ENCODE data around the gene HAPLN1. TPM values are rescaled to one million over a fixed set of nuclear protein-coding genes. Genes with fewer than 3 reads are reported as not detected.

HAPLN1 gene
- total and polyA plus RNA-seq, 8 donors = 0.02 TPM; not detected in 7

- no peak overlapping the region for H3K27ac ChIP-seq
- DNase-seq = peak in 2 of 6 donors; percentile 11 to 39
- no peak overlapping the region for H3K4me3 ChIP-seq
- no peaks in the 10 kb centered on the region for H3K36me3 ChIP-seq
- TF ChIP-seq CTCF (IDR thresholded peaks at IDR 0.05) = peak; percentile 50 to 74 (median 65)
- WGBS, 2 donors = 45 to 47% methylated on average over 2 of the region's 2 CpGs
- intact Hi-C loops (cut with DNase I) = no loop called here
- FAIRE-seq = peak; percentile 88
- H3K4me1 ChIP-seq = no peaks in the 10 kb centered on the region
- peak in 3 of 4 donors; percentile 71 to 79 (median 73) for ATAC-seq
- H3K27me3 ChIP-seq = peaks cover 0 to 15% (median 0%) of the 10 kb centered on the region in 4 donors
- H3K9me3 ChIP-seq = no peaks in the 10 kb centered on the region
Observed at GRCh38 chr5:83711982-83712601, 8.6 kb downstream of the HAPLN1 start.

GRCh38 chr5:83709973-83710372 lies 10.7 kb downstream of the HAPLN1 start:
- Histone ChIP-seq H3K9me3 (no peaks in the 10 kb centered on the region), H3K4me3 (no peak overlapping the region), H3K36me3 (no peaks in the 10 kb centered on the region), H3K27ac (no peak overlapping the region), H3K4me1 (no peaks in the 10 kb centered on the region), H3K27me3 (peaks cover 0 to 15% (median 0%) of the 10 kb centered on the region in 4 donors)
- WGBS, 2 donors = 37 to 53% methylated on average over 4 of the region's 4 CpGs
- DNase-seq (no peak), ATAC-seq (no peak), FAIRE-seq (no peak)
- intact Hi-C loops (cut with DNase I) = no loop called here
- TF ChIP-seq CTCF (IDR thresholded peaks at IDR 0.05) = no peak

GRCh38 chr5:83708170-83708569 lies 12.5 kb downstream of the HAPLN1 start:
- Histone ChIP-seq H3K9me3 (no peaks in the 10 kb centered on the region), H3K27ac (no peak overlapping the region), H3K4me3 (no peak overlapping the region), H3K36me3 (no peaks in the 10 kb centered on the region), H3K4me1 (no peaks in the 10 kb centered on the region), H3K27me3 (peaks cover 0 to 9% (median 0%) of the 10 kb centered on the region in 4 donors)
- no peak for TF ChIP-seq CTCF (IDR thresholded peaks at IDR 0.05)
- intact Hi-C loops (cut with DNase I) = no loop called here
- FAIRE-seq = no peak
- no peak for DNase-seq
- ATAC-seq = no peak
- 66 to 93% methylated on average over 1 of the region's 1 CpG for WGBS, 2 donors

- 49 to 65% methylated on average over 2 of the region's 2 CpGs for WGBS, 2 donors
- Histone ChIP-seq H3K27ac (no peak overlapping the region), H3K4me3 (no peak overlapping the region), H3K27me3 (peaks cover 0 to 3% (median 0%) of the 10 kb centered on the region in 4 donors), H3K36me3 (no peaks in the 10 kb centered on the region), H3K4me1 (no peaks in the 10 kb centered on the region), H3K9me3 (no peaks in the 10 kb centered on the region)
- no peak for TF ChIP-seq CTCF (IDR thresholded peaks at IDR 0.05)
- DNase-seq (no peak), ATAC-seq (no peak), FAIRE-seq (no peak)
- intact Hi-C loops (cut with DNase I) = no loop called here
Observed at GRCh38 chr5:83703059-83703458, 17.6 kb downstream of the HAPLN1 start.

GRCh38 chr5:83701886-83702285 lies 18.8 kb downstream of the HAPLN1 start:
- DNase-seq (no peak), FAIRE-seq (no peak), ATAC-seq (no peak)
- no peaks in the 10 kb centered on the region for H3K9me3 ChIP-seq
- intact Hi-C loops (cut with DNase I) = no loop called here
- H3K4me3 ChIP-seq = no peak overlapping the region
- H3K27me3 ChIP-seq = no peaks in the 10 kb centered on the region
- H3K27ac ChIP-seq = no peak overlapping the region
- 71 to 78% methylated on average over 6 of the region's 6 CpGs for WGBS, 2 donors
- H3K4me1 ChIP-seq = no peaks in the 10 kb centered on the region
- H3K36me3 ChIP-seq = no peaks in the 10 kb centered on the region
- TF ChIP-seq CTCF (IDR thresholded peaks at IDR 0.05) = no peak

Measured in pancreas (tissue), 10 donors.